GM21367 (cell line): Measurements from ENCODE around the gene SNX27.
"Not testable (repeated sequence)": the region's sequence is repeated elsewhere in the genome, so short reads cannot be mapped to it uniquely, and the experiment has no call there.

Source experiments
- ATAC-seq: cut with Tn5 transposase; IDR thresholded peaks from one replicate; pipeline ENCODE4 v1.9.1; 2021; ENCODE audit not compliant: unreplicated experiment

The SNX27 gene

GRCh38 chr1:151718666-151719065 lies 106.8 kb downstream of the SNX27 start:
- no peak for ATAC-seq

- no peak for ATAC-seq
Measured at GRCh38 chr1:151720125-151720524, 108.3 kb downstream of the SNX27 start.

- ATAC-seq: no peak
Measured at GRCh38 chr1:151720554-151720953, 108.7 kb downstream of the SNX27 start.

GRCh38 chr1:151720974-151721787 lies 109.3 kb downstream of the SNX27 start, which contains the start of gene RIIAD1:
Gene RIIAD1, plus strand, starts transcription at chr1:151721522. Its CDS starts 15 bp downstream, at chr1:151721537.
- no peak for ATAC-seq

- no peak for ATAC-seq
Measured at GRCh38 chr1:151721788-151722510, 110.1 kb downstream of the SNX27 start.

- ATAC-seq: no peak
Measured at GRCh38 chr1:151723726-151724370, 112.0 kb downstream of the SNX27 start.

GRCh38 chr1:151728151-151729054 lies 116.6 kb downstream of the SNX27 start:
- ATAC-seq: no peak

- no peak for ATAC-seq
Measured at GRCh38 chr1:151729157-151729965, 117.5 kb downstream of the SNX27 start.

GRCh38 chr1:151729966-151730291 lies 118.1 kb downstream of the SNX27 start:
- no peak for ATAC-seq

- ATAC-seq: no peak
Measured at GRCh38 chr1:151733126-151733525, 121.3 kb downstream of the SNX27 start.

- not testable (repeated sequence) for ATAC-seq
Measured at GRCh38 chr1:151733995-151734394, 122.1 kb downstream of the SNX27 start.

- no peak for ATAC-seq
Measured at GRCh38 chr1:151737026-151737425, 125.2 kb downstream of the SNX27 start.

GRCh38 chr1:151737479-151737878 lies 125.6 kb downstream of the SNX27 start:
- ATAC-seq: no peak

GRCh38 chr1:151739590-151740355 lies 127.9 kb downstream of the SNX27 start:
- ATAC-seq: no peak

- ATAC-seq: no peak
Measured at GRCh38 chr1:151741516-151741915, 129.7 kb downstream of the SNX27 start.
